Naive thymus-derived CD4-positive, alpha-beta T cell (primary cell): ENCODE measurements around the gene OR1F1. TPM values are rescaled to one million over a fixed set of nuclear protein-coding genes. Genes with fewer than 3 reads are reported as not detected.
A peak's percentile ranks its signal among the peaks of the same experiment; 100 is the strongest.

Source experiments
- ATAC-seq: fragments of 150-1000 bp; cut with Tn5 transposase; 2 replicates; pipeline ENCODE4 v1.10.0; 2021; ENCODE audit warnings: mild to moderate bottlenecking, moderate library complexity
- CTCF ChIA-PET: fragments of 350-600 bp; sonication (Branson Sonifier 250); formaldehyde crosslinking; loops from one replicate; lab custom pipeline; 2021; ENCODE audit warnings: antibody characterized with exemption; lab: Charles Lee
- POLR2A ChIA-PET: fragments of 350-600 bp; sonication (Branson Sonifier 250); formaldehyde crosslinking; loops from one replicate; lab custom pipeline; 2021; ENCODE audit warnings: antibody characterized with exemption, inconsistent platforms; lab: Charles Lee
- DNase-seq, 9 donors: peaks; one replicate each; pipeline versions ENCODE4 v3.0.0 to v3.0.0-alpha.2; 2020 to 2022; ENCODE audit warnings: mixed read lengths in 1 of 9
- H3K27ac ChIP-seq: one replicate; pipeline ENCODE4 v1.7.0; 2013; ENCODE audit warnings: mild to moderate bottlenecking, low read depth, low read length, moderate library complexity
- H3K27me3 ChIP-seq, 2 donors: one replicate each; pipeline ENCODE4 v1.7.0; 2013; ENCODE audit warnings: low read length in 2 of 2, mild to moderate bottlenecking in 2 of 2, moderate library complexity in 2 of 2; ENCODE audit not compliant: control insufficient read depth in 2 of 2, insufficient read depth in 2 of 2
- H3K36me3 ChIP-seq, 3 experiments: 1 replicate in 2 of 3; 2 replicates in 1 of 3; pipeline ENCODE4 v1.7.0; 2013; ENCODE audit warnings: low read length in 3 of 3, mild to moderate bottlenecking in 3 of 3, moderate library complexity in 1 of 3; ENCODE audit not compliant: insufficient read depth in 3 of 3, control insufficient read depth in 2 of 3
- H3K4me1 ChIP-seq, 2 donors: one replicate each; pipeline ENCODE4 v1.7.0; 2013; ENCODE audit warnings: low read length in 2 of 2, mild to moderate bottlenecking in 2 of 2, moderate library complexity in 1 of 2; ENCODE audit not compliant: control insufficient read depth in 2 of 2, insufficient read depth in 2 of 2
- H3K4me3 ChIP-seq: 2 replicates; pipeline ENCODE4 v1.7.0; 2013; ENCODE audit warnings: mild to moderate bottlenecking, low read length
- H3K9me3 ChIP-seq, 3 experiments: 1 replicate in 2 of 3; 2 replicates in 1 of 3; pipeline ENCODE4 v1.7.0; 2013; ENCODE audit warnings: low read length in 3 of 3; ENCODE audit not compliant: control insufficient read depth in 2 of 3
- H3K27ac Mint-ChIP-seq, 9 donors: one replicate each; pipeline ENCODE4 v1.8.0; 2020 to 2022; ENCODE audit warnings: mixed read lengths in 9 of 9, mild to moderate bottlenecking in 8 of 9, moderate library complexity in 5 of 9, inconsistent platforms in 2 of 9
- H3K27me3 Mint-ChIP-seq, 5 donors: one replicate each; pipeline ENCODE4 v1.8.0; 2021 to 2022; ENCODE audit warnings: mixed read lengths in 5 of 5, mild to moderate bottlenecking in 1 of 5
- H3K36me3 Mint-ChIP-seq, 5 donors: one replicate each; pipeline ENCODE4 v1.8.0; 2020 to 2022; ENCODE audit warnings: mixed read lengths in 5 of 5, mild to moderate bottlenecking in 3 of 5, inconsistent platforms in 1 of 5
- H3K4me1 Mint-ChIP-seq, 7 donors: one replicate each; pipeline ENCODE4 v1.8.0; 2020 to 2022; ENCODE audit warnings: mixed read lengths in 7 of 7, mild to moderate bottlenecking in 3 of 7, inconsistent platforms in 1 of 7
- H3K4me3 Mint-ChIP-seq, 10 donors: one replicate each; pipeline ENCODE4 v1.8.0; 2020 to 2022; ENCODE audit warnings: mild to moderate bottlenecking in 10 of 10, mixed read lengths in 10 of 10, moderate library complexity in 6 of 10, inconsistent platforms in 2 of 10
- H3K9me3 Mint-ChIP-seq, 11 donors: one replicate each; pipeline ENCODE4 v1.8.0; 2020 to 2022; ENCODE audit warnings: mixed read lengths in 11 of 11, mild to moderate bottlenecking in 4 of 11, inconsistent platforms in 1 of 11, moderate library complexity in 1 of 11
- intact Hi-C, 2 donors: fragments of 100-400 bp; cut with micrococcal nuclease; formaldehyde crosslinking; loops; one replicate each; pipeline ENCODE4 v1.15.1; 2023
- polyA plus RNA-seq, 2 donors: library from polyadenylated mRNA; unstranded; fragments of 300-500 nt; fragmentation: Illumina TruSeq; gene quantifications; one replicate each; pipeline ENCODE4 v1.2.3, GENCODE V29; 2021
- total RNA-seq, 6 experiments: library from RNA in 5 of 6; stranded (reverse) in 5 of 6; gene quantifications; 1 replicate in 5 of 6; 2 replicates in 1 of 6; pipeline ENCODE4 v1.2.3 and lab custom pipeline; 2021 to 2026

Gene OR1F1
- total and polyA plus RNA-seq, 7 experiments from 2014 or later, result 0.35 to 0.41 (median 0.38) TPM; not detected in 4

DNA sequence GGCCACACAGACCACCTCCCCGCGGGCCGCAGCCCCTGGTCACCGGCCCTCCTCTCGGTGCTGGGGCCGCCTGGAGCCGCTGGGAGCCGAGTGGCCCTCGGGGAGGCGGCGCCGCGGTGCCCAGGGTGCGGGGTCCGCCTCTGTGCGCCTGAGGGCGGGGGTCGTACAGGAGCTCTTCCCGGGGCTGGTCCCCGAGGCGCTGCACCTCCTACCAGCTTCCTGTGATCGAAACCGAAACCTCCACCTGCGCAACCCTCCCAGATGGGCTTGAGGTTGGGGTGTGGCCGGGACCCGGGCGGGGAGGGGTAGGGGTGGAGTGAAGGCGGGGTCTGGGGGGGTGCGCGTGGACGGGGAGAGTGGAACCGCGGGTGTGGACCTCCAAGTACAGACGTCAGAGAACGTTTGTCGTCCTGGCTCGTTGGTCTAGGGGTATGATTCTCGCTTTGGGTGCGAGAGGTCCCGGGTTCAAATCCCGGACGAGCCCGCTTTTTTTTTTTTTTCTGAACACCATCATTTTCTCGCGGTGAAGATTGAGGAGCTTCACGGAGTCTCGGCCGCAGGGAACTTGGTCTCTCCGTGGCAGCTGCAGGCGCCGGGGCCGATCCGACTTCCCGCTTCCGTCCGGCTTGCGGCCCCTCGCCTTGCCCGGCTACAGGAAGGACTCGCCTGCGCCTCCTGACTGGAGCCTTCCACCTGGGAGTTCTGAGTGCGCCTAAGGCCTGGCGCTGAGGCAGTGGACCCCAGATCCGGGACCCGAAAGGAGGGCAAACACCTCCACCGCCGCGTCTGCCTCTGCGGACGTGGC lies 29.3 kb upstream of the OR1F1 start:
- H3K27me3 Mint-ChIP-seq, result peaks cover 0 to 26% (median 0%) of the 10 kb centered on the region in 5 donors
- peak overlapping the region; percentile 87 to 94 (median 92) for H3K4me3 Mint-ChIP-seq
- H3K27ac ChIP-seq, result peak overlapping the region; percentile 86
- peaks cover 5 to 9% of the 10 kb centered on the region in 2 donors for H3K4me1 ChIP-seq
- no peaks in the 10 kb centered on the region for H3K27me3 ChIP-seq
- ChIA-PET POLR2A (interaction anchor here (0.6 to 8.5 kb wide), 22 partner anchors 9 to 354 kb away, joined by 3 to 95 read pairs (median 4); partner anchors contain the start of genes IL32, TIGD7, ZNF174 and ZNF213), CTCF (interaction anchor here (1.4 to 2.5 kb wide), 4 partner anchors 10 to 106 kb away, joined by 3 to 12 read pairs (median 10); no protein-coding TSS in a partner anchor)
- H3K36me3 ChIP-seq, result peaks cover 0 to 3% (median 0%) of the 10 kb centered on the region in 3 experiments
- DNase-seq, result peak; percentile 80 to 98 (median 91)
- H3K4me3 ChIP-seq, result peak overlapping the region; percentile 86
- peaks cover 0 to 11% (median 5%) of the 10 kb centered on the region in 3 experiments for H3K9me3 ChIP-seq
- H3K36me3 Mint-ChIP-seq, result peaks cover 0 to 17% (median 0%) of the 10 kb centered on the region in 5 donors
- peaks cover 10 to 42% (median 28%) of the 10 kb centered on the region in 7 donors for H3K4me1 Mint-ChIP-seq
- peak; percentile 97 for ATAC-seq
- peak overlapping the region; percentile 88 to 99 (median 95) for H3K27ac Mint-ChIP-seq
- peaks cover 2 to 48% (median 13%) of the 10 kb centered on the region in 11 donors for H3K9me3 Mint-ChIP-seq
- intact Hi-C loops, result loop anchor here (1.0 to 10.0 kb wide), 9 partner anchors 8 to 1646 kb away; partner anchors contain the start of genes ZNF213 (in 2 of the 2), NLRC3 (in 1 of the 2), ROGDI (in 1 of the 2) and ZNF263 (in 1 of the 2)

DNA sequence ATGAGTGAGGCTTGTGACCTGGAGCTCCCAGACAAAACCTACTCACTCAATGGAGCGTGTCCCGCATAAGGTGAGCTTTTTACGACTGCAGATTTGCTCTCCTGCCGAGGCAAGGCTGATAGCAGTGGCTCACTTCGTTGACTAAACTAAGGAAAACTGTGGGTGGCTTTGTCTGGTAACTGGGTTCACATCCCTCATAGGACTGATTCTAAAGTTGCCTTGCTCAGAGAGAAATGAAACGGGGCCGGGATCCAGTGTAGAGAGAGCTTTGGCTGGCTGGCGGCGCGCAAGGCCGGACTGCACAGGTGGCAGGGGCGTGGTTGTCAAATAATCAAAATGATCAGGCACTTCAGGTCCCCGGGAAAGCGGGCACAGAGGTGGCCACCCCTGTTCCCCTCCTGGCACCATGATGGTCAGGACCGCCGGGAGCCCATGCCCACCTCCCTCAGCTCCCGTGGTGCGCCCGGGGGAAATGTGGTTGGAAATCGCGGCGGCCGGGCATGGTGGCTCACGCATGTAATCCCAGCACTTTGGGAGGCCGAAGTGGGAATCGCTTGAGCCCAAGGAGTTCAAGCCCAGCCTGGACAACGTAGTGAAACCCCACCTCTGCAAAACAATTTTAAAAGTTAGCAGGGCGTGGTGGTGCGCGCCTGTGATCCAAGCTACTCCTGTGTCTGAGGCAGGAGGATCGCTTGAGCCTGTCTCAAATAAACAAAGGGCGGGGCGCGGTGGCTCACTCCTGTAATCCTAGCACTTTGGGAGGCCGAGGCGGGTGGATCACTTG lies 26.6 kb upstream of the OR1F1 start:
- Mint-ChIP-seq H3K27ac (peak overlapping the region in 1 of 9 donors; percentile 66), H3K27me3 (peaks cover 0 to 18% (median 0%) of the 10 kb centered on the region in 5 donors), H3K4me3 (peak overlapping the region in 7 of 10 donors; percentile 21 to 77 (median 42)), H3K36me3 (peaks cover 0 to 12% (median 0%) of the 10 kb centered on the region in 5 donors), H3K9me3 (peaks cover 0 to 21% (median 6%) of the 10 kb centered on the region in 11 donors), H3K4me1 (peaks cover 20 to 44% (median 37%) of the 10 kb centered on the region in 7 donors)
- Histone ChIP-seq H3K27ac (no peak overlapping the region), H3K9me3 (no peaks in the 10 kb centered on the region), H3K27me3 (no peaks in the 10 kb centered on the region), H3K36me3 (peaks cover 0 to 3% (median 0%) of the 10 kb centered on the region in 3 experiments), H3K4me3 (no peak overlapping the region), H3K4me1 (peaks cover 5 to 13% of the 10 kb centered on the region in 2 donors)
- ATAC-seq (no peak), DNase-seq (no peak)
- intact Hi-C loops, result no loop called here
- ChIA-PET POLR2A (interaction anchor here (0.6 to 8.5 kb wide), 5 partner anchors 29 to 123 kb away, joined by 3 to 95 read pairs (median 4); partner anchors contain the start of gene ZNF213), CTCF (interaction anchor here (0.8 kb wide), 1 partner anchor 32 kb away, joined by 3 read pairs; no protein-coding TSS in a partner anchor)

DNA sequence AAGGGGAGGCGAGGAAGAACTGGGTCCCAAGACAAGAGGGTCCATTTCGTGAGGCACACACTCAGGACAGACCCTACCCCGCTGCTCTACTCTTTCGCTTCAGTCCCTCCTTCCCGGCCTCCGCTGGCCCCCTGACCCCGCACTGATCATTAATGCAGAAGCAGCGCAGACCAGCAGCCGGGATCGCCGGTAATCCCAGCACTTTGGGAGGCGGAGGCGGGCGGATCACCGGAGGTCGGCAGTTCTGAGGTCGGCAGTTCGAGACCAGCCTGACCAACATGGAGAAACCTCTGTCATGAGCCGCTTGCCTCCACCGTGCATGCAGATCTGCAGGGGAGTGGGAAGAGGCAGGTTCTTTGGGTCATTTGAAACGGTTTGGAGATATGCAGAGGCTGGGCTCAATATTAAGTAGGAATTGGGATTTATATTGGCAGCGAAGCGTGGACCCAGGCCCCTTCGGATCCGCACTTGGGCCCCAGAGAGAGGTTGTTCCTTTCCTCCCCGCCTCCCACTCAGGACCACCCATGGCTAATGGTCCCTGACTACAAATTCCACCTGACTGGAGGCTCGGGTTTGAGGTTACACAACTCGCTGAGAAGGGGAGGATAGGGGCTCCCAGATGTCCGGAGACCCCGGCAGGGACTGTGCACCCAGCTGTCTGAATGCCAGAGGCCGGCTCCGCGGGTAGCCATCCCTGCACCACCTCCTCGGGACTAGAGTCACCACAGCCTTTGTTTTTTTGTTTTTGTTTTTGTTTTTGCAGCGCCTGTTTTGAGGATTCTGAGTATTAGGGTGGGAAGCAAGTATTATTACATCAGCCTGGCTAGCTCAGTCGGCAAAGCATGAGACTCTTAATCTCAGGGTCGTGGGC lies 23.6 kb upstream of the OR1F1 start:
- Histone ChIP-seq H3K4me3 (no peak overlapping the region), H3K27me3 (no peaks in the 10 kb centered on the region), H3K4me1 (peaks cover 0 to 9% of the 10 kb centered on the region in 2 donors), H3K36me3 (no peaks in the 10 kb centered on the region), H3K9me3 (no peaks in the 10 kb centered on the region), H3K27ac (no peak overlapping the region)
- intact Hi-C loops, result no loop called here
- H3K36me3 Mint-ChIP-seq, result peaks cover 0 to 3% (median 0%) of the 10 kb centered on the region in 5 donors
- ATAC-seq (no peak), DNase-seq (no peak)
- H3K4me3 Mint-ChIP-seq, result no peak overlapping the region
- H3K27me3 Mint-ChIP-seq, result peaks cover 0 to 18% (median 0%) of the 10 kb centered on the region in 5 donors
- H3K4me1 Mint-ChIP-seq, result peaks cover 10 to 26% (median 18%) of the 10 kb centered on the region in 7 donors
- ChIA-PET CTCF (interaction anchor here (0.9 to 2.4 kb wide), 2 partner anchors 28 to 35 kb away, joined by 3 to 13 read pairs; no protein-coding TSS in a partner anchor), POLR2A (interaction anchor here (0.7 to 8.5 kb wide), 8 partner anchors 7 to 119 kb away, joined by 3 to 95 read pairs (median 3); partner anchors contain the start of genes ZNF213 and ZNF263)
- H3K27ac Mint-ChIP-seq, result no peak overlapping the region
- peaks cover 0 to 4% (median 0%) of the 10 kb centered on the region in 11 donors for H3K9me3 Mint-ChIP-seq

DNA sequence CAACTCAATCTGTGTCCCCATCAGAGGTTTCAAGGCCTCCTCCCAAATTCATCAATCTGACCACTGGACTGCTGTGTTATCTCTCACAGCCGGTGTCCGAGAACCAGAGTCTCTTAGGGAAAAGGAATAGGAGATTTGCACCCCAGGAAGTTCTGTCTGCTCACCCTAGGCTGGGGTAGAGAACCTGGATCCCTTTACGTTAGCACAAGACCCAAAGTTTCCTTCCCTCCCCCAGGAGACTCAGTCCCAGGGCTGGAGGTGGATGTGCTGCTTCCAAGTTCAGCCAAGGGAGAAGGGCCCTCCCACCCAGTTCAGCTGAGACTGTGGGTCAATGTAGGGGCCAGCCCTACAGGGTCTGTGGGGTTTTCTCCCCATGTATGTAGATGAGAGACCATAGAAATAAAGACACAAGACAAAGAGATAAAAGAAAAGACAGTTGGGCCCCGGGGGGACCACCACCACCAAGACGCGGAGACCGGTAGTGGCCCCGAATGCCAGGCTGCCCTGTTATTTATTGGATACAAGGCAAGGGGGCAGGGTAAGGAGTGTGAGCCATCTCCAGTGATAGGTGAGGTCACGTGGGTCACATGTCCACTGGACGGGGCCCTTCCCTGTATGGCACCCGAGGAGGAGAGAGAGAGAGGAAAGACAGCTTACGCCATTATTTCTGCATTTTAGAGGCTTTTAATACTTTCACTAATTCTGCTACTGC lies 22.7 kb upstream of the OR1F1 start:
- Mint-ChIP-seq H3K4me3 (peak overlapping the region; percentile 39 to 80 (median 58)), H3K9me3 (peaks cover 0 to 1% (median 0%) of the 10 kb centered on the region in 11 donors), H3K27ac (peak overlapping the region; percentile 36 to 93 (median 71)), H3K27me3 (peaks cover 0 to 27% (median 0%) of the 10 kb centered on the region in 5 donors), H3K36me3 (no peaks in the 10 kb centered on the region), H3K4me1 (peaks cover 9 to 24% (median 10%) of the 10 kb centered on the region in 7 donors)
- Histone ChIP-seq H3K4me3 (no peak overlapping the region), H3K4me1 (peaks cover under 1 to 4% of the 10 kb centered on the region in 2 donors), H3K9me3 (no peaks in the 10 kb centered on the region), H3K27me3 (no peaks in the 10 kb centered on the region), H3K27ac (peak overlapping the region; percentile 55), H3K36me3 (no peaks in the 10 kb centered on the region)
- DNase-seq (no peak), ATAC-seq (no peak)
- intact Hi-C loops, result loop anchor here in 1 of 2 donors (5.0 kb wide), 1 partner anchor 292 kb away; no protein-coding TSS in a partner anchor
- ChIA-PET CTCF (interaction anchor here (0.9 to 2.4 kb wide), 5 partner anchors 28 to 133 kb away, joined by 3 to 13 read pairs (median 6); partner anchors contain the start of gene ZNF213), POLR2A (interaction anchor here (0.6 to 1.8 kb wide), 14 partner anchors 11 to 441 kb away, joined by 3 to 5 read pairs (median 3); partner anchors contain the start of gene ZNF263)

DNA sequence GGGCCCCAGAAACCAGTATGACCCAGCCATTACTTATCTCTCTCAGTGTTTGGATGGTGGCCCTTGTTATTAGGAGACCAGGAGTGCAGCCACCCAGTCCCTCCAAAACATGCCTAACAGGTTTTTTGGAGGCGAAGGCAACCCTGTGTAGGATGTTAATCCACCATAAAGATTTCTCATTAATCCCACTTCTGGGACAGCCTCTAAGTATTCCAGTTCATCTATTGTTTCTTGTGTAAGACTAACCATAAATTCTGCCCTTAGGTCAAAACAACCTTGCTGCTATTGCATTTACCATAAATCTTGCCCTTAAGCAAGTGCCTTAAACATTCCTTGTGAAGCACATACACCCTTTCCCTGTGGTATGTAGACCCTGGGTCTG lies 21.5 kb upstream of the OR1F1 start:
- CTCF ChIA-PET, result interaction anchor here (0.9 to 2.4 kb wide), 4 partner anchors 9 to 134 kb away, joined by 3 to 13 read pairs (median 6); no protein-coding TSS in a partner anchor
- Mint-ChIP-seq H3K9me3 (peaks cover 0 to 1% (median 0%) of the 10 kb centered on the region in 11 donors), H3K36me3 (no peaks in the 10 kb centered on the region), H3K27ac (peak overlapping the region in 2 of 9 donors; percentile 49 to 90), H3K4me3 (no peak overlapping the region), H3K4me1 (peaks cover 17 to 27% (median 21%) of the 10 kb centered on the region in 7 donors), H3K27me3 (peaks cover 4 to 40% (median 8%) of the 10 kb centered on the region in 5 donors)
- POLR2A ChIA-PET, result interaction anchor here (0.7 to 1.8 kb wide), 8 partner anchors 14 to 291 kb away, joined by 3 to 4 read pairs (median 3); no protein-coding TSS in a partner anchor
- intact Hi-C loops, result loop anchor here (1.0 to 5.0 kb wide), 8 partner anchors 16 to 291 kb away; no protein-coding TSS in a partner anchor
- Histone ChIP-seq H3K36me3 (no peaks in the 10 kb centered on the region), H3K27me3 (no peaks in the 10 kb centered on the region), H3K4me1 (peaks cover 12 to 13% of the 10 kb centered on the region in 2 donors), H3K9me3 (no peaks in the 10 kb centered on the region), H3K4me3 (no peak overlapping the region), H3K27ac (no peak overlapping the region)
- DNase-seq, result no peak
- no peak for ATAC-seq
